K562 (cell line): Measurements from ENCODE around the gene DAZAP1. TPM values are rescaled to one million over a fixed set of nuclear protein-coding genes. Genes with fewer than 3 reads are reported as not detected.

ENCODE experiments used
- ASH1L ChIP-seq: fragments of 450-650 bp; IDR thresholded peaks from 2 replicates; pipeline ENCODE4 v1.6.1; 2018; ENCODE audit warnings: borderline replicate concordance, mild to moderate bottlenecking, low read depth; ENCODE audit not compliant: partially characterized antibody
- CBFB ChIP-seq: sonication (generic); formaldehyde crosslinking; IDR thresholded peaks from 2 replicates; pipeline ENCODE4 v1.4.0; 2020; ENCODE audit warnings: mild to moderate bottlenecking, missing genetic modification reagents
- CHAMP1 ChIP-seq: fragments of 450-650 bp; IDR thresholded peaks from 2 replicates; pipeline ENCODE4 v1.6.1; 2016; ENCODE audit warnings: mild to moderate bottlenecking
- CHD1 ChIP-seq: fragments of 200-600 bp; sonication (generic); IDR thresholded peaks from one replicate; pipeline ENCODE4 v1.6.1; 2012; ENCODE audit warnings: mild to moderate bottlenecking, moderate library complexity, low read length, inconsistent platforms
- CHD4 ChIP-seq: fragments of 200-600 bp; sonication (generic); IDR thresholded peaks from 3 replicates; pipeline ENCODE4 v1.6.1; 2012; ENCODE audit warnings: low read depth, mild to moderate bottlenecking, mixed read lengths, low read length, inconsistent platforms; ENCODE audit not compliant: insufficient read depth, insufficient replicate concordance, poor library complexity, severe bottlenecking
- CREM ChIP-seq: IDR thresholded peaks from 2 replicates; pipeline ENCODE4 v1.6.1; 2014; ENCODE audit warnings: antibody characterized with exemption, low read depth
- ELF4 ChIP-seq: fragments of 450-650 bp; formaldehyde crosslinking; IDR thresholded peaks from 2 replicates; pipeline ENCODE4 v1.4.0; 2022; ENCODE audit warnings: missing genetic modification characterization
- EP300 ChIP-seq: IDR thresholded peaks from 2 replicates; pipeline ENCODE4 v1.6.1; 2012; ENCODE audit warnings: low read length, improper control_type of control experiment
- HSF4 ChIP-seq: fragments of 250-450 bp; sonication (Bioruptor Pico); IDR thresholded peaks from 2 replicates; pipeline ENCODE4 v2.1.2; 2022; ENCODE audit warnings: mild to moderate bottlenecking, moderate library complexity, borderline replicate concordance
- ILF3 ChIP-seq: fragments of 450-650 bp; IDR thresholded peaks from 2 replicates; pipeline ENCODE4 v1.6.1; 2018; ENCODE audit warnings: antibody characterized with exemption, mild to moderate bottlenecking, moderate library complexity, borderline replicate concordance
- LEF1 ChIP-seq: fragments of 450-650 bp; IDR thresholded peaks from 2 replicates; pipeline ENCODE4 v1.6.1; 2016; ENCODE audit warnings: mild to moderate bottlenecking
- MCM2 ChIP-seq: fragments of 450-650 bp; IDR thresholded peaks from 2 replicates; pipeline ENCODE4 v1.6.1; 2017; ENCODE audit warnings: low read depth, mild to moderate bottlenecking
- MLLT1 ChIP-seq, 2 experiments: fragments of 450-650 bp; IDR thresholded peaks; 2 replicates each; pipeline ENCODE4 v1.6.1; 2016
- NFXL1 ChIP-seq: fragments of 450-650 bp; formaldehyde crosslinking; IDR thresholded peaks from 2 replicates; pipeline ENCODE4 v1.4.0; 2021; ENCODE audit warnings: mild to moderate bottlenecking
- NR2C2 ChIP-seq, 2 experiments: fragments of 200-800 bp in 1 of 2; sonication (Bioruptor generic) in 1 of 2; sonication (generic) in 1 of 2; formaldehyde crosslinking in 1 of 2; IDR thresholded peaks; 2 replicates each; pipeline versions ENCODE4 v1.6.1 to v1.8.0; 2016 to 2022; ENCODE audit warnings: mild to moderate bottlenecking in 1 of 2, missing compliant biosample characterization in 1 of 2, missing genetic modification characterization in 1 of 2, missing genetic modification reagents in 1 of 2
- NUFIP1 ChIP-seq: fragments of 450-650 bp; IDR thresholded peaks from 2 replicates; pipeline ENCODE4 v1.6.1; 2018; ENCODE audit not compliant: partially characterized antibody
- OTX1 ChIP-seq: fragments of 450-650 bp; formaldehyde crosslinking; IDR thresholded peaks from 2 replicates; pipeline ENCODE4 v1.4.0; 2022; ENCODE audit warnings: mild to moderate bottlenecking
- POLR2H ChIP-seq: IDR thresholded peaks from 2 replicates; pipeline ENCODE4 v1.6.1; 2016; ENCODE audit warnings: missing genetic modification characterization, low read depth, mild to moderate bottlenecking, control low read depth, missing compliant biosample characterization, moderate library complexity
- PPARD ChIP-seq: fragments of 250-450 bp; sonication (Bioruptor Pico); IDR thresholded peaks from 2 replicates; pipeline ENCODE4 v1.8.0; 2022; ENCODE audit warnings: inconsistent platforms, mild to moderate bottlenecking, moderate library complexity
- PYGO2 ChIP-seq: fragments of 450-650 bp; IDR thresholded peaks from 2 replicates; pipeline ENCODE4 v1.6.1; 2016; ENCODE audit warnings: mild to moderate bottlenecking, missing genetic modification characterization, moderate library complexity, missing compliant biosample characterization
- SMARCA4 ChIP-seq: fragments of 450-650 bp; IDR thresholded peaks from 2 replicates; pipeline ENCODE4 v1.6.1; 2016
- SMARCA5 ChIP-seq: fragments of 450-650 bp; IDR thresholded peaks from 2 replicates; pipeline ENCODE4 v1.6.1; 2016
- STAT5B ChIP-seq: fragments of 250-450 bp; sonication (Bioruptor Pico); IDR thresholded peaks from 2 replicates; pipeline ENCODE4 v1.8.0; 2021; ENCODE audit warnings: mild to moderate bottlenecking, inconsistent platforms
- ZBTB17 ChIP-seq: fragments of 450-650 bp; formaldehyde crosslinking; IDR thresholded peaks from 2 replicates; pipeline ENCODE4 v1.4.0; 2020; ENCODE audit warnings: mild to moderate bottlenecking
- ZBTB7A ChIP-seq: IDR thresholded peaks from 2 replicates; pipeline ENCODE4 v1.6.1; 2011; ENCODE audit warnings: low read depth, mild to moderate bottlenecking, low read length, moderate library complexity, borderline replicate concordance; ENCODE audit not compliant: control insufficient read depth
- polyA plus RNA-seq, 8 experiments: library from polyadenylated mRNA; depleted of rRNA in 4 of 8; stranded (reverse) in 5 of 8; unstranded in 3 of 8; fragments of >200 nt; fragmentation: Nextera tagmentation in 2 of 8; fragmentation: Illumina TruSeq in 1 of 8; extraction: Ambion mirVana in 2 of 8; extraction: Trizol in 1 of 8; gene quantifications; 2 replicates each; pipeline versions ENCODE4 v1.2.1 to v1.2.3, GENCODE V29; 2011 to 2014; ENCODE audit warnings: inconsistent platforms in 1 of 8, missing spikeins in 1 of 8
- total RNA-seq, 7 experiments: library from RNA; depleted of rRNA in 6 of 7; stranded (reverse); fragments of >200 nt in 6 of 7; fragmentation: Illumina TruSeq in 2 of 7; extraction: Trizol in 2 of 7; gene quantifications; 2 replicates each; pipeline versions ENCODE4 v1.2.1 to v1.2.3, GENCODE V29; 2011 to 2021; ENCODE audit warnings: low replicate concordance in 1 of 7

The DAZAP1 gene
- total and polyA plus RNA-seq, 9 of the 15 experiments (the other 6 are each of a cell fraction or from before 2014, with no cell fraction given) = 10.8 to 289 (median 142) TPM

GRCh38 chr19:1438035-1438932 lies 30.9 kb downstream of the DAZAP1 start, which contains the start of gene RPS15 (continued):
- TF ChIP-seq CHAMP1 = no peak; the same call in 1 of the 2 replicates
- TF ChIP-seq CHD1 = peak; percentile 93
- peak; percentile 60 to 83; a peak in 3 of 4 replicates for TF ChIP-seq MLLT1 (IDR thresholded peaks at IDR 0.05)
- peak; percentile 33; the same call in 1 of the 2 replicates for TF ChIP-seq ZBTB7A
- TF ChIP-seq ILF3 = no peak
- no peak for TF ChIP-seq SMARCA4
- TF ChIP-seq STAT5B (CRISPR knock-in tag) = no peak
- no peak for TF ChIP-seq OTX1 (CRISPR knock-in tag)
- TF ChIP-seq ASH1L = no peak
- TF ChIP-seq NUFIP1 = no peak
- TF ChIP-seq ELF4 (CRISPR knock-in tag) = peak; percentile 51; the same call in 1 of the 2 replicates
- no peak for TF ChIP-seq CBFB (CRISPR knock-in tag)
- 0 out of 2 replicates have a peak, but pooled peaks have one; percentile 52 for TF ChIP-seq NR2C2 (CRISPR knock-in tag; IDR thresholded peaks at IDR 0.05)
- TF ChIP-seq NR2C2 (tag; IDR thresholded peaks at IDR 0.05) = no peak
- TF ChIP-seq CHD4 = no peak
- TF ChIP-seq ZBTB17 (CRISPR knock-in tag) = peak; percentile 79; the same call in 1 of the 2 replicates
- no peak for TF ChIP-seq PPARD (CRISPR knock-in tag)
- no peak for TF ChIP-seq HSF4 (CRISPR knock-in tag)
- peak; percentile 96 for TF ChIP-seq POLR2H
- no peak for TF ChIP-seq EP300
- TF ChIP-seq PYGO2 (tag) = no peak
- peak; percentile 93 for TF ChIP-seq CREM
- TF ChIP-seq MCM2 = no peak
- TF ChIP-seq NFXL1 (CRISPR knock-in tag) = no peak
- no peak for TF ChIP-seq LEF1
- no peak for TF ChIP-seq SMARCA5
